DOHH2 (cell line): ENCODE measurements around the gene TMEM255A.

Experiments used
- CTCF ChIP-seq: fragments of 200-600 bp; sonication (generic); IDR thresholded peaks from one replicate; pipeline ENCODE4 v1.5.1; 2014; ENCODE audit warnings: antibody characterized with exemption, mild to moderate bottlenecking, low read depth, low read length; ENCODE audit not compliant: poor library complexity, severe bottlenecking
- EZH2phosphoT487 ChIP-seq: fragments of 200-600 bp; sonication (generic); IDR thresholded peaks from 2 replicates; pipeline ENCODE4 v1.6.1; 2017; ENCODE audit warnings: borderline replicate concordance, mild to moderate bottlenecking, antibody characterized with exemption, low read length, moderate library complexity, mixed read lengths

GRCh38 chrX:120294651-120295050 is 16.6 kb downstream of the TMEM255A start:
- TF ChIP-seq CTCF, result no peak
- no peak for TF ChIP-seq EZH2phosphoT487
